ENCODE results near the gene UCP3.

Gene UCP3

GRCh38 chr11:74015919-74016684 lies 7.2 kb upstream of the UCP3 start:
- no peak for TF ChIP-seq CTCF (IDR thresholded peaks at IDR 0.05)

- no peak for TF ChIP-seq CTCF (IDR thresholded peaks at IDR 0.05)
Measured at GRCh38 chr11:74014880-74015279, 6.0 kb upstream of the UCP3 start.

- no peak for TF ChIP-seq CTCF (IDR thresholded peaks at IDR 0.05)
Measured at GRCh38 chr11:74013141-74013540, 4.3 kb upstream of the UCP3 start.

GRCh38 chr11:74012074-74012809 lies 3.4 kb upstream of the UCP3 start:
- TF ChIP-seq CTCF (IDR thresholded peaks at IDR 0.05): no peak

GRCh38 chr11:74011360-74012073 lies 2.6 kb upstream of the UCP3 start:
- no peak for TF ChIP-seq CTCF (IDR thresholded peaks at IDR 0.05)

- no peak for TF ChIP-seq CTCF (IDR thresholded peaks at IDR 0.05)
Measured at GRCh38 chr11:74010306-74011300, 1.7 kb upstream of the UCP3 start.

Data from LNCAP (cell line).